ENCODE data around the gene RNLS.

DNA sequence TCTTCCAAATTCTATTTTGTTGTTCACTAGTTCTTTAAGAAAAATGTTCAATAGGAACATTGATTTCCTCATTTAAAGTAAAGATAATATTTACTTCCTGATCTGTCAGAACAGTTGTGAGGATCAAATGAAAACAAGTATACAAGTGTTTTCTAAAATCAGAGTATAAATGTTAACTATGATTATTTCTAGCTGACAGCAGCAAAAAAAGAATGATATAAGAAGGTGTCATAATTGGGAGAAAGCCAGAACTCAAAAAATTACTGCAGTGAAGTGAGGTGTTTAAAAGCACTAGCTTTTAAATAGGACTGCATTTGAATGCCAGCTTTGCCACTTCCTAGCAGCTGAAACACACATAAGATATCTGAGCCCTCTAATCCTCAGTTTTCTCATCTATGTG, 283.3 kb downstream of the RNLS start:
- TF ChIP-seq ZNF394 (tag by site-specific recombination; IDR thresholded peaks at IDR 0.05; ENCODE audit: borderline replicate concordance) (no peak), MYNN (tag by site-specific recombination; IDR thresholded peaks at IDR 0.05; ENCODE audit: borderline replicate concordance) (no peak), ZNF549 (tag by site-specific recombination; IDR thresholded peaks at IDR 0.05) (no peak)
- TF ChIP-seq, protein P1, sequence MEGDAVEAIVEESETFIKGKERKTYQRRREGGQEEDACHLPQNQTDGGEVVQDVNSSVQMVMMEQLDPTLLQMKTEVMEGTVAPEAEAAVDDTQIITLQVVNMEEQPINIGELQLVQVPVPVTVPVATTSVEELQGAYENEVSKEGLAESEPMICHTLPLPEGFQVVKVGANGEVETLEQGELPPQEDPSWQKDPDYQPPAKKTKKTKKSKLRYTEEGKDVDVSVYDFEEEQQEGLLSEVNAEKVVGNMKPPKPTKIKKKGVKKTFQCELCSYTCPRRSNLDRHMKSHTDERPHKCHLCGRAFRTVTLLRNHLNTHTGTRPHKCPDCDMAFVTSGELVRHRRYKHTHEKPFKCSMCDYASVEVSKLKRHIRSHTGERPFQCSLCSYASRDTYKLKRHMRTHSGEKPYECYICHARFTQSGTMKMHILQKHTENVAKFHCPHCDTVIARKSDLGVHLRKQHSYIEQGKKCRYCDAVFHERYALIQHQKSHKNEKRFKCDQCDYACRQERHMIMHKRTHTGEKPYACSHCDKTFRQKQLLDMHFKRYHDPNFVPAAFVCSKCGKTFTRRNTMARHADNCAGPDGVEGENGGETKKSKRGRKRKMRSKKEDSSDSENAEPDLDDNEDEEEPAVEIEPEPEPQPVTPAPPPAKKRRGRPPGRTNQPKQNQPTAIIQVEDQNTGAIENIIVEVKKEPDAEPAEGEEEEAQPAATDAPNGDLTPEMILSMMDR (tag by site-specific recombination; IDR thresholded peaks at IDR 0.05): no peak
- TF ChIP-seq, protein P2, sequence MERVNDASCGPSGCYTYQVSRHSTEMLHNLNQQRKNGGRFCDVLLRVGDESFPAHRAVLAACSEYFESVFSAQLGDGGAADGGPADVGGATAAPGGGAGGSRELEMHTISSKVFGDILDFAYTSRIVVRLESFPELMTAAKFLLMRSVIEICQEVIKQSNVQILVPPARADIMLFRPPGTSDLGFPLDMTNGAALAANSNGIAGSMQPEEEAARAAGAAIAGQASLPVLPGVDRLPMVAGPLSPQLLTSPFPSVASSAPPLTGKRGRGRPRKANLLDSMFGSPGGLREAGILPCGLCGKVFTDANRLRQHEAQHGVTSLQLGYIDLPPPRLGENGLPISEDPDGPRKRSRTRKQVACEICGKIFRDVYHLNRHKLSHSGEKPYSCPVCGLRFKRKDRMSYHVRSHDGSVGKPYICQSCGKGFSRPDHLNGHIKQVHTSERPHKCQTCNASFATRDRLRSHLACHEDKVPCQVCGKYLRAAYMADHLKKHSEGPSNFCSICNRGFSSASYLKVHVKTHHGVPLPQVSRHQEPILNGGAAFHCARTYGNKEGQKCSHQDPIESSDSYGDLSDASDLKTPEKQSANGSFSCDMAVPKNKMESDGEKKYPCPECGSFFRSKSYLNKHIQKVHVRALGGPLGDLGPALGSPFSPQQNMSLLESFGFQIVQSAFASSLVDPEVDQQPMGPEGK (tag by site-specific recombination; IDR thresholded peaks at IDR 0.05): no peak
